Neural cell (in vitro differentiated cells): ENCODE measurements around the gene HEPACAM. TPM values are rescaled to one million over a fixed set of nuclear protein-coding genes. Genes with fewer than 3 reads are reported as not detected.

Source experiments
- H2AFZ ChIP-seq: fragments of 200-600, 300-800 bp; sonication (generic), shearing (Covaris generic); 2 replicates; pipeline ENCODE4 v1.6.0; 2014; ENCODE audit warnings: low read depth, mild to moderate bottlenecking, antibody characterized with exemption, low read length, moderate library complexity
- H3F3A ChIP-seq: fragments of 200-600 bp; shearing (Covaris generic); 2 replicates; pipeline ENCODE4 v1.6.1; 2016; ENCODE audit warnings: mild to moderate bottlenecking, moderate library complexity, mixed read lengths, antibody characterized with exemption, low read length; ENCODE audit not compliant: insufficient read depth, poor library complexity, severe bottlenecking
- H3K27ac ChIP-seq: fragments of 200-600, 300-800 bp; sonication (generic), shearing (Covaris generic); 2 replicates; pipeline ENCODE4 v1.5.1; 2014; ENCODE audit warnings: mild to moderate bottlenecking, low read length, moderate library complexity
- H3K27me3 ChIP-seq: fragments of 300-800, 200-600 bp; sonication (generic), shearing (Covaris generic); 2 replicates; pipeline ENCODE4 v1.6.0; 2014; ENCODE audit warnings: mild to moderate bottlenecking, low read depth, low read length, moderate library complexity; ENCODE audit not compliant: insufficient read depth
- H3K36me3 ChIP-seq: fragments of 300-800, 200-600 bp; sonication (generic), shearing (Covaris generic); 2 replicates; pipeline ENCODE4 v1.5.1; 2014; ENCODE audit warnings: mild to moderate bottlenecking, antibody characterized with exemption, low read length, moderate library complexity; ENCODE audit not compliant: insufficient read depth
- H3K4me2 ChIP-seq: fragments of 300-800, 200-600 bp; sonication (generic), shearing (Covaris generic); 2 replicates; pipeline ENCODE4 v1.6.0; 2014; ENCODE audit warnings: mild to moderate bottlenecking, low read length
- H3K4me3 ChIP-seq: fragments of 300-800, 200-600 bp; sonication (generic), shearing (Covaris generic); 2 replicates; pipeline ENCODE4 v1.5.1; 2014; ENCODE audit warnings: mild to moderate bottlenecking, low read length, moderate library complexity
- H3K79me2 ChIP-seq: fragments of 200-600 bp; shearing (Covaris generic); replicated peaks from 2 replicates; pipeline ENCODE4 v1.6.0; 2014; ENCODE audit warnings: mild to moderate bottlenecking, low read length, moderate library complexity; ENCODE audit not compliant: insufficient read depth
- H3K9ac ChIP-seq: fragments of 300-800, 200-600 bp; sonication (generic), shearing (Covaris generic); 2 replicates; pipeline ENCODE4 v1.6.1; 2016; ENCODE audit warnings: mild to moderate bottlenecking, low read length, mixed read lengths
- H3K9me2 ChIP-seq: fragments of 200-600 bp; shearing (Covaris generic); 2 replicates; pipeline ENCODE4 v1.6.1; 2016; ENCODE audit warnings: mild to moderate bottlenecking, low read length, mixed read lengths; ENCODE audit not compliant: insufficient read depth
- H3K9me3 ChIP-seq: fragments of 200-600, 300-800 bp; sonication (generic), shearing (Covaris generic); 2 replicates; pipeline ENCODE4 v1.6.1; 2016; ENCODE audit warnings: mild to moderate bottlenecking, mixed run types, low read length, moderate library complexity, mixed read lengths
- H4K20me1 ChIP-seq: fragments of 200-600 bp; shearing (Covaris generic); 2 replicates; pipeline ENCODE4 v1.6.1; 2016; ENCODE audit warnings: mild to moderate bottlenecking, mixed run types; ENCODE audit not compliant: insufficient read depth
- EP300 ChIP-seq: fragments of 450-650 bp; conservative IDR thresholded peaks from 2 replicates; pipeline ENCODE4 v1.6.1; 2014; ENCODE audit warnings: antibody characterized with exemption, mild to moderate bottlenecking, moderate library complexity; ENCODE audit not compliant: poor library complexity, severe bottlenecking
- EZH2 ChIP-seq: fragments of 200-600, 300-800 bp; shearing (Covaris generic), sonication (generic); IDR thresholded peaks from 2 replicates; pipeline ENCODE4 v1.6.1; 2014; ENCODE audit warnings: antibody characterized with exemption, low read length, borderline replicate concordance, mild to moderate bottlenecking; ENCODE audit not compliant: insufficient read depth, poor library complexity, severe bottlenecking
- MXI1 ChIP-seq: fragments of 450-650 bp; conservative IDR thresholded peaks from 2 replicates; pipeline ENCODE4 v1.6.1; 2014; ENCODE audit warnings: antibody characterized with exemption, mild to moderate bottlenecking; ENCODE audit not compliant: poor library complexity, severe bottlenecking
- POLR2AphosphoS5 ChIP-seq: IDR thresholded peaks from 2 replicates; pipeline ENCODE4 v1.6.1; 2012
- RAD21 ChIP-seq: fragments of 450-650 bp; conservative IDR thresholded peaks from 2 replicates; pipeline ENCODE4 v1.6.1; 2014; ENCODE audit warnings: antibody characterized with exemption, mild to moderate bottlenecking, moderate library complexity
- SMC3 ChIP-seq: fragments of 450-650 bp; conservative IDR thresholded peaks from 2 replicates; pipeline ENCODE4 v1.6.1; 2014; ENCODE audit warnings: antibody characterized with exemption, mild to moderate bottlenecking, moderate library complexity; ENCODE audit not compliant: poor library complexity
- TAF1 ChIP-seq: IDR thresholded peaks from 2 replicates; pipeline ENCODE4 v1.6.1; 2012; ENCODE audit warnings: low read depth
- polyA plus RNA-seq: library from polyadenylated mRNA; depleted of rRNA; stranded (reverse); fragments of >200 nt; gene quantifications from 2 replicates; pipeline ENCODE4 v1.2.3, GENCODE V29; 2014
- TF ChIP-seq, protein P1 (sequence below): fragments of 450-650 bp; IDR thresholded peaks from 2 replicates; pipeline ENCODE4 v1.5.1; 2014; ENCODE audit warnings: antibody characterized with exemption, mild to moderate bottlenecking, moderate library complexity; ENCODE audit not compliant: poor library complexity, severe bottlenecking
- TF ChIP-seq, protein P2 (sequence below): IDR thresholded peaks from 2 replicates; pipeline ENCODE4 v1.6.1; 2012; ENCODE audit warnings: borderline replicate concordance

Gene HEPACAM
- polyA plus RNA-seq, 1 donor from 2014 or later: not detected

DNA sequence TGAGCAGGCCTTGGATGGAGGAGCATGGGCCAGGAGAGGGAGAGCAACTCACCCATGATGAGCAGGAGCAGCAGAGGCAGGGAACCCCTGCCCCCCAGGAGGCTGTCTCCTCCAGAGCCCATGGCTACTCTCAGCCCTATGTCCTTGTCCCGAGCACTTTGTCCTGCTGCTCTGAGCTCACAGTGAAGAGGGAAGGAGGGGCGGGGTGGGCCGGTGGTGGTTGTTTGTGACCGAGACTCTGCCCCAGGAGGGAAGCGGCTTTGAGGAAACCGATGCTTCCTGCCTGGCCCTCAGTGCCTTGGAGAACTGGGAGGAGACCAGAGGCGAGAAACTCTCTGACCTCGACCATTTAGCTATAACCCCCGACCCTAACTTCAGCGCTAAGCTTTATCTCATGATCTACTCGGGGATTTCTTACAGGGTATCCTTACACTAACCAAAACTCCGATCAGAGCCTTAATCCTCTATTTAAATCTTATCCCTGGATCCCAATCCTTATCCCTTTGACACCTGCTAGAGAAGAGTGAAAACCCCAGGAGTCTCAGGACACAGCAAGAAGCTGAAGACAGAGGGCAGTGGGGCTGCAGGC is 38.1 kb downstream of the HEPACAM start, which contains the start of gene ROBO4:
Gene ROBO4, minus strand, starts transcription at position 192 of the 589 bp plus-strand sequence. Its CDS starts 70 bp downstream, at position 122.
- Histone ChIP-seq H3K27me3 (no peaks in the 10 kb centered on the region), H3K4me3 (no peak within 1 kb of the TSS), H3K79me2 (no peaks in the 10 kb centered on the region), H3K9me3 (no peaks in the 10 kb centered on the region), H3K9ac (no peak within 1 kb of the TSS), H3K27ac (no peak within 1 kb of the TSS), H3K4me2 (no peak within 1 kb of the TSS), H3F3A (no peaks in the 10 kb centered on the region), H3K36me3 (no peaks in the 10 kb centered on the region), H2AFZ (no peak within 1 kb of the TSS), H4K20me1 (no peaks in the 10 kb centered on the region), H3K9me2 (no peaks in the 10 kb centered on the region)
- TF ChIP-seq, protein P1, sequence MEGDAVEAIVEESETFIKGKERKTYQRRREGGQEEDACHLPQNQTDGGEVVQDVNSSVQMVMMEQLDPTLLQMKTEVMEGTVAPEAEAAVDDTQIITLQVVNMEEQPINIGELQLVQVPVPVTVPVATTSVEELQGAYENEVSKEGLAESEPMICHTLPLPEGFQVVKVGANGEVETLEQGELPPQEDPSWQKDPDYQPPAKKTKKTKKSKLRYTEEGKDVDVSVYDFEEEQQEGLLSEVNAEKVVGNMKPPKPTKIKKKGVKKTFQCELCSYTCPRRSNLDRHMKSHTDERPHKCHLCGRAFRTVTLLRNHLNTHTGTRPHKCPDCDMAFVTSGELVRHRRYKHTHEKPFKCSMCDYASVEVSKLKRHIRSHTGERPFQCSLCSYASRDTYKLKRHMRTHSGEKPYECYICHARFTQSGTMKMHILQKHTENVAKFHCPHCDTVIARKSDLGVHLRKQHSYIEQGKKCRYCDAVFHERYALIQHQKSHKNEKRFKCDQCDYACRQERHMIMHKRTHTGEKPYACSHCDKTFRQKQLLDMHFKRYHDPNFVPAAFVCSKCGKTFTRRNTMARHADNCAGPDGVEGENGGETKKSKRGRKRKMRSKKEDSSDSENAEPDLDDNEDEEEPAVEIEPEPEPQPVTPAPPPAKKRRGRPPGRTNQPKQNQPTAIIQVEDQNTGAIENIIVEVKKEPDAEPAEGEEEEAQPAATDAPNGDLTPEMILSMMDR: no peak
- TF ChIP-seq EZH2 (no peak), SMC3 (no peak), POLR2AphosphoS5 (no peak), RAD21 (no peak), MXI1 (no peak), TAF1 (no peak), EP300 (no peak)
- TF ChIP-seq, protein P2, sequence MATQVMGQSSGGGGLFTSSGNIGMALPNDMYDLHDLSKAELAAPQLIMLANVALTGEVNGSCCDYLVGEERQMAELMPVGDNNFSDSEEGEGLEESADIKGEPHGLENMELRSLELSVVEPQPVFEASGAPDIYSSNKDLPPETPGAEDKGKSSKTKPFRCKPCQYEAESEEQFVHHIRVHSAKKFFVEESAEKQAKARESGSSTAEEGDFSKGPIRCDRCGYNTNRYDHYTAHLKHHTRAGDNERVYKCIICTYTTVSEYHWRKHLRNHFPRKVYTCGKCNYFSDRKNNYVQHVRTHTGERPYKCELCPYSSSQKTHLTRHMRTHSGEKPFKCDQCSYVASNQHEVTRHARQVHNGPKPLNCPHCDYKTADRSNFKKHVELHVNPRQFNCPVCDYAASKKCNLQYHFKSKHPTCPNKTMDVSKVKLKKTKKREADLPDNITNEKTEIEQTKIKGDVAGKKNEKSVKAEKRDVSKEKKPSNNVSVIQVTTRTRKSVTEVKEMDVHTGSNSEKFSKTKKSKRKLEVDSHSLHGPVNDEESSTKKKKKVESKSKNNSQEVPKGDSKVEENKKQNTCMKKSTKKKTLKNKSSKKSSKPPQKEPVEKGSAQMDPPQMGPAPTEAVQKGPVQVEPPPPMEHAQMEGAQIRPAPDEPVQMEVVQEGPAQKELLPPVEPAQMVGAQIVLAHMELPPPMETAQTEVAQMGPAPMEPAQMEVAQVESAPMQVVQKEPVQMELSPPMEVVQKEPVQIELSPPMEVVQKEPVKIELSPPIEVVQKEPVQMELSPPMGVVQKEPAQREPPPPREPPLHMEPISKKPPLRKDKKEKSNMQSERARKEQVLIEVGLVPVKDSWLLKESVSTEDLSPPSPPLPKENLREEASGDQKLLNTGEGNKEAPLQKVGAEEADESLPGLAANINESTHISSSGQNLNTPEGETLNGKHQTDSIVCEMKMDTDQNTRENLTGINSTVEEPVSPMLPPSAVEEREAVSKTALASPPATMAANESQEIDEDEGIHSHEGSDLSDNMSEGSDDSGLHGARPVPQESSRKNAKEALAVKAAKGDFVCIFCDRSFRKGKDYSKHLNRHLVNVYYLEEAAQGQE: no peak

DNA sequence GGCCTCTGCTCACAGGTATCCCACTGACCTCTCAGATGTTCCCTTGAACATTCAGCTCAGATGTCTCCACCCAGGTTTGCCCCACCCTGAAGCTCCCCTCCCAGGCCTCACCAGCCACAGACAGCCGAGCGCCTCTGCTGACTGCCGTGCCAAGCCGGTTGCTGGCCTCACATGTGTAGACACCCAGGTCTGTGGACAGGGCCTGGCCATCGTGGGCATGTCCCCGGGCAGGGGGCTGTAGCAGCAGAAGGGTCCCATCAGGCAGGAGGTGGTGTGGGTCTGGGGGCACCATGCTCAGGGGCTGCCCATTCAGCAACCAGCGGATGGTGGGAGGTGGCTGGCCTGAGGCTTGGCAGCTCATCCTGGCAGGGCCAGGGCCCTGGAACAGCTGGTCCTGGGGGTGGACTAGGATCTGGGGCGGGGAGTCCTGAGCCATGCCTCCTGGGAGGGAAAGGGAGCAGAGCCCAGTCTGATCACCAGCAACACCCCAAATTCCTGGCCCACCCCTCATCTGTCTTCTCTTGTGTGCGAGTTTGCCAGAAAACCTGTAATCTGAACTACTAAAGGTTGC is 38.9 kb downstream of the HEPACAM start:
- Histone ChIP-seq H4K20me1 (no peaks in the 10 kb centered on the region), H3K9ac (no peak overlapping the region), H3K27me3 (no peaks in the 10 kb centered on the region), H2AFZ (no peak overlapping the region), H3K79me2 (no peaks in the 10 kb centered on the region), H3F3A (no peaks in the 10 kb centered on the region), H3K9me2 (no peaks in the 10 kb centered on the region), H3K4me2 (no peak overlapping the region), H3K27ac (no peak overlapping the region), H3K36me3 (no peaks in the 10 kb centered on the region), H3K9me3 (no peaks in the 10 kb centered on the region), H3K4me3 (no peak overlapping the region)
- TF ChIP-seq POLR2AphosphoS5 (no peak), MXI1 (no peak), TAF1 (no peak), SMC3 (no peak), RAD21 (no peak), EP300 (no peak), EZH2 (no peak)
- TF ChIP-seq, protein P1: no peak
- TF ChIP-seq, protein P2: no peak
